CD14-positive monocyte (primary cell): Measurements from ENCODE around the gene TRPM2. TPM values are rescaled to one million over a fixed set of nuclear protein-coding genes. Genes with fewer than 3 reads are reported as not detected.

ENCODE experiments used
- DNase-seq, 3 donors: peaks; one replicate each; pipeline ENCODE4 v3.0.0-alpha.2; 2011 to 2022
- H2AFZ ChIP-seq: 2 replicates; pipeline ENCODE4 v1.6.0; 2012; ENCODE audit warnings: mild to moderate bottlenecking, low read depth, low read length, inconsistent platforms; ENCODE audit not compliant: insufficient read depth, poor library complexity, severe bottlenecking
- H3K27ac ChIP-seq, 2 donors: 1 replicate in 1 of 2; 2 replicates in 1 of 2; pipeline ENCODE4 v1.5.1; 2012 to 2013; ENCODE audit warnings: low read length in 2 of 2, control low read depth in 1 of 2, inconsistent platforms in 1 of 2, low read depth in 1 of 2, mild to moderate bottlenecking in 1 of 2
- H3K27me3 ChIP-seq, 2 donors: one replicate each; pipeline versions ENCODE4 v1.6.0 to v1.6.1; 2011 to 2013; ENCODE audit warnings: low read length in 2 of 2; ENCODE audit not compliant: control insufficient read depth in 2 of 2, insufficient read depth in 2 of 2
- H3K36me3 ChIP-seq, 2 donors: replicated peaks in 1 of 2; 1 replicate in 1 of 2; 2 replicates in 1 of 2; pipeline versions ENCODE4 v1.5.1 to v1.6.1; 2012 to 2013; ENCODE audit warnings: low read length in 2 of 2, control low read depth in 1 of 2, inconsistent platforms in 1 of 2, mild to moderate bottlenecking in 1 of 2; ENCODE audit not compliant: insufficient read depth in 2 of 2, control insufficient read depth in 1 of 2
- H3K4me1 ChIP-seq, 2 donors: 1 replicate in 1 of 2; 2 replicates in 1 of 2; pipeline versions ENCODE4 v1.5.1 to v1.6.1; 2012 to 2013; ENCODE audit warnings: low read length in 2 of 2, control low read depth in 1 of 2, inconsistent platforms in 1 of 2, mild to moderate bottlenecking in 1 of 2, moderate library complexity in 1 of 2; ENCODE audit not compliant: insufficient read depth in 2 of 2, control insufficient read depth in 1 of 2
- H3K4me2 ChIP-seq: replicated peaks from 2 replicates; pipeline ENCODE3; 2012; ENCODE audit warnings: low read length, moderate library complexity, mild to moderate bottlenecking; ENCODE audit not compliant: poor library complexity, severe bottlenecking; ENCODE audit errors: extremely low read depth
- H3K4me3 ChIP-seq, 3 experiments: fragments of 200-600 bp in 1 of 3; sonication (generic) in 1 of 3; replicated peaks in 1 of 3; 1 replicate in 2 of 3; 2 replicates in 1 of 3; pipeline ENCODE4 v1.5.1; 2011 to 2013; ENCODE audit warnings: low read length in 3 of 3, mild to moderate bottlenecking in 3 of 3, control low read depth in 2 of 3, low read depth in 2 of 3, inconsistent platforms in 1 of 3, moderate library complexity in 1 of 3
- H3K79me2 ChIP-seq: 2 replicates; pipeline ENCODE4 v1.6.0; 2012; ENCODE audit warnings: mild to moderate bottlenecking, control low read depth, inconsistent platforms, low read length, moderate library complexity; ENCODE audit not compliant: insufficient read depth
- H3K9ac ChIP-seq: 2 replicates; pipeline ENCODE4 v1.6.0; 2017; ENCODE audit warnings: low read length, mild to moderate bottlenecking; ENCODE audit not compliant: insufficient read depth, poor library complexity, severe bottlenecking
- H3K9me3 ChIP-seq, 2 donors: replicated peaks in 1 of 2; 1 replicate in 1 of 2; 2 replicates in 1 of 2; pipeline versions ENCODE4 v1.5.1 to v1.6.1; 2012 to 2013; ENCODE audit warnings: low read length in 2 of 2, control low read depth in 1 of 2; ENCODE audit not compliant: control insufficient read depth in 1 of 2, insufficient read depth in 1 of 2
- H4K20me1 ChIP-seq: 2 replicates; pipeline ENCODE4 v1.6.0; 2012; ENCODE audit warnings: mild to moderate bottlenecking, low read length, control low read depth, moderate library complexity; ENCODE audit not compliant: insufficient read depth
- H3K27ac Mint-ChIP-seq, 7 donors: one replicate each; pipeline ENCODE4 v1.8.0; 2020; ENCODE audit warnings: mild to moderate bottlenecking in 7 of 7, mixed read lengths in 7 of 7, moderate library complexity in 6 of 7, inconsistent platforms in 2 of 7
- H3K27me3 Mint-ChIP-seq, 3 donors: one replicate each; pipeline ENCODE4 v1.8.0; 2021 to 2022; ENCODE audit warnings: low read depth in 3 of 3, mild to moderate bottlenecking in 3 of 3, mixed read lengths in 3 of 3, moderate library complexity in 3 of 3, inconsistent platforms in 1 of 3
- H3K36me3 Mint-ChIP-seq, 2 donors: one replicate each; pipeline ENCODE4 v1.8.0; 2020; ENCODE audit warnings: mixed read lengths in 2 of 2, inconsistent platforms in 1 of 2, mild to moderate bottlenecking in 1 of 2
- H3K4me1 Mint-ChIP-seq: one replicate; pipeline ENCODE4 v1.8.0; 2020; ENCODE audit warnings: mild to moderate bottlenecking, mixed read lengths
- H3K4me3 Mint-ChIP-seq, 2 donors: one replicate each; pipeline ENCODE4 v1.8.0; 2020; ENCODE audit warnings: mild to moderate bottlenecking in 2 of 2, mixed read lengths in 2 of 2, moderate library complexity in 1 of 2
- H3K9me3 Mint-ChIP-seq, 7 donors: one replicate each; pipeline ENCODE4 v1.8.0; 2020 to 2022; ENCODE audit warnings: mixed read lengths in 7 of 7, mild to moderate bottlenecking in 6 of 7, moderate library complexity in 6 of 7, inconsistent platforms in 2 of 7
- CTCF ChIP-seq: fragments of 200-600 bp; IDR thresholded peaks from one replicate; pipeline ENCODE4 v1.8.0; 2022; ENCODE audit warnings: antibody characterized with exemption, mild to moderate bottlenecking
- WGBS: methylation state at CpG from one replicate; pipeline ENCODE4 v1.1.5; 2013; ENCODE audit warnings: missing lambda C conversion rate; ENCODE audit not compliant: insufficient coverage; 5-methylcytosine and 5-hydroxymethylcytosine counted together
- intact Hi-C, 2 donors: fragments of 100-400 bp; cut with micrococcal nuclease; formaldehyde crosslinking; loops; one replicate each; pipeline versions ENCODE4 v1.15.0 to v1.15.1; 2023
- polyA plus RNA-seq, 3 donors: library from polyadenylated mRNA; depleted of rRNA in 1 of 3; unstranded in 2 of 3; stranded (reverse) in 1 of 3; fragments of 300-500 nt in 2 of 3; fragments of >200 nt in 1 of 3; fragmentation: Illumina TruSeq in 2 of 3; gene quantifications; 1 replicate in 2 of 3; 2 replicates in 1 of 3; pipeline ENCODE4 v1.2.3, GENCODE V29; 2012 to 2021

The TRPM2 gene
- polyA plus RNA-seq, 3 donors = 7.6 to 21.6 (median 12.2) TPM

GRCh38 chr21:44381874-44382273 lies 28.5 kb downstream of the TRPM2 start:
- H3K9me3 ChIP-seq = peaks cover 18 to 35% of the 10 kb centered on the region in 2 donors
- H3K4me1 ChIP-seq = no peaks in the 10 kb centered on the region
- no peaks in the 10 kb centered on the region for H3K27me3 ChIP-seq
- Mint-ChIP-seq H3K27ac (no peak overlapping the region), H3K4me3 (no peak overlapping the region), H3K27me3 (peaks cover 0 to 7% (median 2%) of the 10 kb centered on the region in 3 donors), H3K9me3 (peaks cover 34 to 50% (median 42%) of the 10 kb centered on the region in 7 donors), H3K4me1 (peaks cover 2% of the 10 kb centered on the region), H3K36me3 (peaks cover 90 to 98% of the 10 kb centered on the region in 2 donors)
- H3K79me2 ChIP-seq = peaks cover 5% of the 10 kb centered on the region
- no peak for DNase-seq
- no peak overlapping the region for H2AFZ ChIP-seq
- no peak for TF ChIP-seq CTCF
- H3K27ac ChIP-seq = no peak overlapping the region
- no peak overlapping the region for H3K4me3 ChIP-seq
- peaks cover 24% of the 10 kb centered on the region for H4K20me1 ChIP-seq
- H3K9ac ChIP-seq = no peak overlapping the region
- intact Hi-C loops = loop anchor here in 1 of 2 donors (10.0 kb wide), 1 partner anchor 47 kb away; the partner anchor contains the start of gene CFAP410
- peaks cover 86 to 89% of the 10 kb centered on the region in 2 donors for H3K36me3 ChIP-seq
- no peak overlapping the region for H3K4me2 ChIP-seq

GRCh38 chr21:44382536-44382935 lies 29.1 kb downstream of the TRPM2 start:
- H3K4me2 ChIP-seq = no peak overlapping the region
- H3K27ac Mint-ChIP-seq = peak overlapping the region in 2 of 7 donors; percentile 1 to 43
- peaks cover 0 to 2% (median 0%) of the 10 kb centered on the region in 3 donors for H3K27me3 Mint-ChIP-seq
- H3K27ac ChIP-seq = no peak overlapping the region
- H3K9me3 Mint-ChIP-seq = peaks cover 34 to 50% (median 42%) of the 10 kb centered on the region in 7 donors
- H4K20me1 ChIP-seq = peaks cover 18% of the 10 kb centered on the region
- H3K79me2 ChIP-seq = peaks cover 5% of the 10 kb centered on the region
- no peak overlapping the region for H3K4me3 Mint-ChIP-seq
- H3K36me3 Mint-ChIP-seq = peaks cover 83 to 96% of the 10 kb centered on the region in 2 donors
- intact Hi-C loops = loop anchor here in 1 of 2 donors (10.0 kb wide), 1 partner anchor 48 kb away; the partner anchor contains the start of gene CFAP410
- H3K36me3 ChIP-seq = peaks cover 80 to 82% of the 10 kb centered on the region in 2 donors
- H3K27me3 ChIP-seq = no peaks in the 10 kb centered on the region
- no peak for TF ChIP-seq CTCF
- H3K4me1 Mint-ChIP-seq = no peaks in the 10 kb centered on the region
- H3K4me1 ChIP-seq = no peaks in the 10 kb centered on the region
- 97% methylated on average over 9 of the region's 9 CpGs for WGBS
- DNase-seq = no peak
- peaks cover 18 to 35% of the 10 kb centered on the region in 2 donors for H3K9me3 ChIP-seq
- no peak overlapping the region for H2AFZ ChIP-seq
- H3K9ac ChIP-seq = no peak overlapping the region
- H3K4me3 ChIP-seq = no peak overlapping the region
